WERI-Rb-1 (cell line): ENCODE measurements around the gene EEF1E1.
"Not testable (repeated sequence)": the region's sequence is repeated elsewhere in the genome, so short reads cannot be mapped to it uniquely, and the experiment has no call there.

Experiments used
- DNase-seq: peaks from one replicate; pipeline ENCODE4 v3.0.0-alpha.2; 2020
- H3K27ac ChIP-seq: fragments of 250-450 bp; sonication (Bioruptor Pico); 2 replicates; pipeline ENCODE4 v1.5.1; 2020; ENCODE audit warnings: mild to moderate bottlenecking, moderate library complexity
- H3K27me3 ChIP-seq: fragments of 250-450 bp; sonication (Bioruptor Pico); 2 replicates; pipeline ENCODE4 v1.5.1; 2021; ENCODE audit warnings: mild to moderate bottlenecking, low read depth, moderate library complexity; ENCODE audit not compliant: insufficient read depth, severe bottlenecking
- H3K36me3 ChIP-seq: fragments of 250-450 bp; sonication (Bioruptor Pico); 2 replicates; pipeline ENCODE4 v1.5.1; 2020; ENCODE audit warnings: mild to moderate bottlenecking, moderate library complexity
- H3K4me3 ChIP-seq: 2 replicates; pipeline ENCODE4 v1.5.1; 2011; ENCODE audit warnings: low read depth, mild to moderate bottlenecking, control low read depth, low read length
- H3K9me3 ChIP-seq: fragments of 250-450 bp; sonication (Bioruptor Pico); 2 replicates; pipeline ENCODE4 v1.5.1; 2021; ENCODE audit warnings: mild to moderate bottlenecking, moderate library complexity; ENCODE audit not compliant: severe bottlenecking
- CTCF ChIP-seq: IDR thresholded peaks from 2 replicates; pipeline ENCODE4 v1.5.1; 2011; ENCODE audit warnings: low read depth, mild to moderate bottlenecking, control low read depth, inconsistent platforms, low read length

The EEF1E1 gene

GRCh38 chr6:8060346-8060745 is 42.0 kb downstream of the EEF1E1 start:
- no peak overlapping the region for H3K27ac ChIP-seq
- no peaks in the 10 kb centered on the region for H3K9me3 ChIP-seq
- DNase-seq = no peak
- no peak for TF ChIP-seq CTCF
- peaks cover 39% of the 10 kb centered on the region for H3K36me3 ChIP-seq
- no peaks in the 10 kb centered on the region for H3K27me3 ChIP-seq
- no peak overlapping the region for H3K4me3 ChIP-seq

GRCh38 chr6:8059129-8059528 is 43.2 kb downstream of the EEF1E1 start:
- Histone ChIP-seq H3K27ac (no peak overlapping the region), H3K27me3 (no peaks in the 10 kb centered on the region), H3K36me3 (peaks cover 49% of the 10 kb centered on the region), H3K9me3 (no peaks in the 10 kb centered on the region), H3K4me3 (no peak overlapping the region)
- TF ChIP-seq CTCF = no peak
- no peak for DNase-seq

- no peak for DNase-seq
- H3K27me3 ChIP-seq = no peaks in the 10 kb centered on the region
- H3K4me3 ChIP-seq = no peak overlapping the region
- H3K36me3 ChIP-seq = peaks cover 50% of the 10 kb centered on the region
- no peak for TF ChIP-seq CTCF
- H3K27ac ChIP-seq = no peak overlapping the region
- no peaks in the 10 kb centered on the region for H3K9me3 ChIP-seq
Measured at GRCh38 chr6:8057793-8058192, 44.6 kb downstream of the EEF1E1 start.

- Histone ChIP-seq H3K27me3 (no peaks in the 10 kb centered on the region), H3K9me3 (no peaks in the 10 kb centered on the region), H3K36me3 (peaks cover 50% of the 10 kb centered on the region), H3K4me3 (no peak overlapping the region), H3K27ac (no peak overlapping the region)
- DNase-seq = no peak
- TF ChIP-seq CTCF = no peak
Measured at GRCh38 chr6:8057263-8057662, 45.1 kb downstream of the EEF1E1 start.

- H3K9me3 ChIP-seq = no peaks in the 10 kb centered on the region
- H3K4me3 ChIP-seq = no peak overlapping the region
- H3K36me3 ChIP-seq = peaks cover 45% of the 10 kb centered on the region
- H3K27me3 ChIP-seq = no peaks in the 10 kb centered on the region
- no peak for DNase-seq
- no peak overlapping the region for H3K27ac ChIP-seq
- no peak for TF ChIP-seq CTCF
Measured at GRCh38 chr6:8054276-8054675, 48.1 kb downstream of the EEF1E1 start.

GRCh38 chr6:8047541-8048292 is 54.6 kb downstream of the EEF1E1 start:
- H3K9me3 ChIP-seq = no peaks in the 10 kb centered on the region
- peaks cover 40% of the 10 kb centered on the region for H3K36me3 ChIP-seq
- H3K27me3 ChIP-seq = no peaks in the 10 kb centered on the region
- H3K27ac ChIP-seq = no peak overlapping the region
- no peak overlapping the region for H3K4me3 ChIP-seq
- DNase-seq = no peak
- no peak for TF ChIP-seq CTCF

- peaks cover 33% of the 10 kb centered on the region for H3K36me3 ChIP-seq
- not testable (repeated sequence) for H3K4me3 ChIP-seq
Measured at GRCh38 chr6:8045769-8046168, 56.6 kb downstream of the EEF1E1 start.

More at GRCh38 chr6:8045769-8046168, 56.6 kb downstream of the EEF1E1 start:
- not testable (repeated sequence) for H3K27ac ChIP-seq, H3K27me3 ChIP-seq, DNase-seq, H3K9me3 ChIP-seq
